ENCODE data around the gene HSD17B8. TPM values are rescaled to one million over a fixed set of nuclear protein-coding genes. Genes with fewer than 3 reads are reported as not detected.

Gene HSD17B8
- total and polyA plus RNA-seq, 8 donors = 20.9 to 47.4 (median 34.5) TPM

GRCh38 chr6:33208091-33208967 is 3.9 kb downstream of the HSD17B8 start, which contains the start of gene RING1:
Gene RING1, plus strand, starts transcription at chr6:33208500. Its CDS starts 323 bp downstream, at chr6:33208823.
- peak; percentile 80 to 93 (median 86) for DNase-seq
- peak within 1 kb of the TSS; percentile 62 to 86 (median 73) for H3K4me3 ChIP-seq
- intact Hi-C loops (cut with DNase I) = no loop called here
- no peak for FAIRE-seq
- peaks cover 7 to 11% (median 8%) of the 10 kb centered on the region in 3 donors for H3K4me1 ChIP-seq
- no peaks in the 10 kb centered on the region for H3K27me3 ChIP-seq
- TF ChIP-seq, protein P1, sequence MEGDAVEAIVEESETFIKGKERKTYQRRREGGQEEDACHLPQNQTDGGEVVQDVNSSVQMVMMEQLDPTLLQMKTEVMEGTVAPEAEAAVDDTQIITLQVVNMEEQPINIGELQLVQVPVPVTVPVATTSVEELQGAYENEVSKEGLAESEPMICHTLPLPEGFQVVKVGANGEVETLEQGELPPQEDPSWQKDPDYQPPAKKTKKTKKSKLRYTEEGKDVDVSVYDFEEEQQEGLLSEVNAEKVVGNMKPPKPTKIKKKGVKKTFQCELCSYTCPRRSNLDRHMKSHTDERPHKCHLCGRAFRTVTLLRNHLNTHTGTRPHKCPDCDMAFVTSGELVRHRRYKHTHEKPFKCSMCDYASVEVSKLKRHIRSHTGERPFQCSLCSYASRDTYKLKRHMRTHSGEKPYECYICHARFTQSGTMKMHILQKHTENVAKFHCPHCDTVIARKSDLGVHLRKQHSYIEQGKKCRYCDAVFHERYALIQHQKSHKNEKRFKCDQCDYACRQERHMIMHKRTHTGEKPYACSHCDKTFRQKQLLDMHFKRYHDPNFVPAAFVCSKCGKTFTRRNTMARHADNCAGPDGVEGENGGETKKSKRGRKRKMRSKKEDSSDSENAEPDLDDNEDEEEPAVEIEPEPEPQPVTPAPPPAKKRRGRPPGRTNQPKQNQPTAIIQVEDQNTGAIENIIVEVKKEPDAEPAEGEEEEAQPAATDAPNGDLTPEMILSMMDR (IDR thresholded peaks at IDR 0.05) = no peak
- H3K36me3 ChIP-seq = peaks cover 0 to 14% (median 5%) of the 10 kb centered on the region in 3 donors
- H3K9me3 ChIP-seq = no peaks in the 10 kb centered on the region
- WGBS, 2 donors = 0 to 1% methylated on average over 45 to 84 of the region's 86 CpGs
- ATAC-seq = peak; percentile 66 to 81 (median 73)
- H3K27ac ChIP-seq = peak within 1 kb of the TSS; percentile 81 to 94 (median 92)

DNA sequence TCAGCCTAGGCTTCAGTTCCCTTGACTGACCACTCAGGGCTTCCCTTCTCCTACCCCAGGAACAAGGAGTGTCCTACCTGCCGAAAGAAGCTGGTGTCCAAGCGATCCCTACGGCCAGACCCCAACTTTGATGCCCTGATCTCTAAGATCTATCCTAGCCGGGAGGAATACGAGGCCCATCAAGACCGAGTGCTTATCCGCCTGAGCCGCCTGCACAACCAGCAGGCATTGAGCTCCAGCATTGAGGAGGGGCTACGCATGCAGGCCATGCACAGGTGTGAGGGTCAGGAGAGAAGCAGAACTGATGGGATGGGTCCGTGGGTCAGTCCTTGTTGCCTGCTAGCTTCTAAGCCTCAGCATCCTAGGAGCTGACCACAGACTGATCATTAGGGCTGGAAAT is 5.4 kb downstream of the HSD17B8 start:
- Histone ChIP-seq H3K27ac (no peak overlapping the region), H3K4me1 (peaks cover 0 to 8% (median 5%) of the 10 kb centered on the region in 3 donors), H3K4me3 (no peak overlapping the region), H3K9me3 (no peaks in the 10 kb centered on the region), H3K27me3 (no peaks in the 10 kb centered on the region), H3K36me3 (peaks cover 0 to 10% (median 0%) of the 10 kb centered on the region in 3 donors)
- FAIRE-seq (no peak), DNase-seq (no peak), ATAC-seq (no peak)
- 91 to 92% methylated on average over 10 of the region's 10 CpGs for WGBS, 2 donors
- intact Hi-C loops (cut with DNase I) = no loop called here
- TF ChIP-seq, protein P1 (IDR thresholded peaks at IDR 0.05) = no peak

DNA sequence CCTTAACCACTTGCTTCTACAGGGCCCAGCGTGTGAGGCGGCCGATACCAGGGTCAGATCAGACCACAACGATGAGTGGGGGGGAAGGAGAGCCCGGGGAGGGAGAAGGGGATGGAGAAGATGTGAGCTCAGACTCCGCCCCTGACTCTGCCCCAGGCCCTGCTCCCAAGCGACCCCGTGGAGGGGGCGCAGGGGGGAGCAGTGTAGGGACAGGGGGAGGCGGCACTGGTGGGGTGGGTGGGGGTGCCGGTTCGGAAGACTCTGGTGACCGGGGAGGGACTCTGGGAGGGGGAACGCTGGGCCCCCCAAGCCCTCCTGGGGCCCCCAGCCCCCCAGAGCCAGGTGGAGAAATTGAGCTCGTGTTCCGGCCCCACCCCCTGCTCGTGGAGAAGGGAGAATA is 6.7 kb downstream of the HSD17B8 start:
- WGBS, 2 donors = 84 to 91% methylated on average over 15 to 17 of the region's 17 CpGs
- no peak overlapping the region for H3K27ac ChIP-seq
- peaks cover 0 to 8% (median 5%) of the 10 kb centered on the region in 3 donors for H3K4me1 ChIP-seq
- ATAC-seq = no peak
- no peak overlapping the region for H3K4me3 ChIP-seq
- peak in 2 of 6 donors; percentile 42 to 63 for DNase-seq
- no peaks in the 10 kb centered on the region for H3K27me3 ChIP-seq
- intact Hi-C loops (cut with DNase I) = no loop called here
- TF ChIP-seq, protein P1 (IDR thresholded peaks at IDR 0.05) = no peak
- no peak for FAIRE-seq
- H3K9me3 ChIP-seq = no peaks in the 10 kb centered on the region
- H3K36me3 ChIP-seq = peaks cover 0 to 10% (median 0%) of the 10 kb centered on the region in 3 donors

GRCh38 chr6:33211666-33212422 is 7.4 kb downstream of the HSD17B8 start:
- intact Hi-C loops (cut with DNase I) = no loop called here
- no peak for ATAC-seq
- Histone ChIP-seq H3K27me3 (no peaks in the 10 kb centered on the region), H3K27ac (no peak overlapping the region), H3K9me3 (no peaks in the 10 kb centered on the region), H3K4me1 (peaks cover 0 to 8% (median 5%) of the 10 kb centered on the region in 3 donors), H3K36me3 (peaks cover 0 to 10% (median 0%) of the 10 kb centered on the region in 3 donors), H3K4me3 (no peak overlapping the region)
- WGBS, 2 donors = 90 to 91% methylated on average over 17 to 18 of the region's 18 CpGs
- no peak for FAIRE-seq
- TF ChIP-seq, protein P1 (IDR thresholded peaks at IDR 0.05) = no peak
- peak in 2 of 6 donors; percentile 42 to 65 for DNase-seq

Data from pancreas (tissue), 10 donors.